Measurements from ENCODE around the gene TMCO6.

TMCO6 gene

GRCh38 chr5:140674211-140674610 lies 35.0 kb downstream of the TMCO6 start:
- no peak for DNase-seq

GRCh38 chr5:140674629-140675028 lies 35.4 kb downstream of the TMCO6 start:
- no peak for DNase-seq

GRCh38 chr5:140677947-140678346 lies 38.7 kb downstream of the TMCO6 start:
- DNase-seq, result no peak

- DNase-seq, result no peak
Observed at GRCh38 chr5:140678993-140679392, 39.7 kb downstream of the TMCO6 start.

- DNase-seq, result no peak
Observed at GRCh38 chr5:140690376-140690932, 51.2 kb downstream of the TMCO6 start.

GRCh38 chr5:140690941-140691924 lies 52.0 kb downstream of the TMCO6 start, which contains the start of the genes HARS1 and HARS2:
TSS of gene HARS1 (minus strand) at chr5:140691370. CDS start at chr5:140691304, 66 bp downstream.
TSS of gene HARS2 (plus strand) at chr5:140691455. CDS start at chr5:140691649, 194 bp downstream.
- peak; percentile 81 for DNase-seq

GRCh38 chr5:140694276-140694675 lies 55.0 kb downstream of the TMCO6 start:
- DNase-seq, result no peak

Data from NK-92 treated with Interleukin-12 subunit alpha and Interleukin-12 subunit beta, amount 100 ng/mL, for 24 hours (cell line).